GM12865 (cell line): Measurements from ENCODE around the gene CENPQ.

Source experiments
- DNase-seq: peaks from one replicate; pipeline ENCODE4 v3.0.0; 2010; ENCODE audit warnings: low read depth
- H3K4me3 ChIP-seq: 2 replicates; pipeline ENCODE4 v1.5.1; 2011; ENCODE audit warnings: mild to moderate bottlenecking, low read depth, low read length, control low read depth
- TF ChIP-seq, protein P1 (sequence below): IDR thresholded peaks from 2 replicates; pipeline ENCODE4 v1.5.1; 2011; ENCODE audit warnings: low read length, control low read depth, low read depth, inconsistent platforms; ENCODE audit not compliant: insufficient read depth; ENCODE audit errors: missing control alignments

Gene CENPQ, protein sequence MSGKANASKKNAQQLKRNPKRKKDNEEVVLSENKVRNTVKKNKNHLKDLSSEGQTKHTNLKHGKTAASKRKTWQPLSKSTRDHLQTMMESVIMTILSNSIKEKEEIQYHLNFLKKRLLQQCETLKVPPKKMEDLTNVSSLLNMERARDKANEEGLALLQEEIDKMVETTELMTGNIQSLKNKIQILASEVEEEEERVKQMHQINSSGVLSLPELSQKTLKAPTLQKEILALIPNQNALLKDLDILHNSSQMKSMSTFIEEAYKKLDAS

DNA sequence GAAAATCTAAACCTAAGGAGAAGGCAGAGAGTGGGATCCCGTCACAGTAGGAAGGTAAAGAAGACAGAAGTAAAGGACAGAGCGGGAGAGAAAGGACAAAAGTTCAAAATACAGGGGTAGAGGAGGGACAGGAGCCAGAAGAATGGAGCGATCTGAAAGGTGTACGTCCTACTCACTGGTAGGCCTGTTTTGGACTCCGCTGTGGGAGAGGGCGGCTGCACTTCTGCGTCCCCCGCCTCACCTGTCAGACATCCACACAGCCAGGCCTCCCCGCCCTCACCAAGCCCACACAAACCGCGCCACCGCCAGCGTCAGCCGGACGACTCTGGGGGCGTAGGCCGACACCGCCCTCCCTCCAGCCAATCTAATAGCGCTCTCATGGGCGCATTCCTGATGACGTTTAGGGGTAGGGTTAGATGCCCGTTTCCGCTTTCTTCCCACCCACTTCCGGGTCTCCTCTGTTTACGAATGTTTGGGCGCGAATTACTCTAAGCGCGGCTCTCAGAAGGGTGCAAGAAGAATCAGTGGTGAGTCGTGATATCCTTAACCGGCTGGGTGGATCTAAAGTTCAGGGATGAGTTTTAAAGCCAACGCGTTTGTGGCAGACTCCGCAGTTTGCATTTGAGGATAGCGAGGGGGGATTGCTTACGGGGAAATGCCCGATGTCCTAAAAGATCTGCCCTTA is at the start of gene CENPQ, which contains the start of gene MMUT:
Gene CENPQ, plus strand, starts transcription at position 444 of the 685 bp plus-strand sequence. CDS start 6,807 bp downstream, outside the sequence.
Gene MMUT, minus strand, starts transcription at position 327 of the 685 bp plus-strand sequence. CDS start 3,787 bp downstream, outside the sequence.
- TF ChIP-seq, protein P1, sequence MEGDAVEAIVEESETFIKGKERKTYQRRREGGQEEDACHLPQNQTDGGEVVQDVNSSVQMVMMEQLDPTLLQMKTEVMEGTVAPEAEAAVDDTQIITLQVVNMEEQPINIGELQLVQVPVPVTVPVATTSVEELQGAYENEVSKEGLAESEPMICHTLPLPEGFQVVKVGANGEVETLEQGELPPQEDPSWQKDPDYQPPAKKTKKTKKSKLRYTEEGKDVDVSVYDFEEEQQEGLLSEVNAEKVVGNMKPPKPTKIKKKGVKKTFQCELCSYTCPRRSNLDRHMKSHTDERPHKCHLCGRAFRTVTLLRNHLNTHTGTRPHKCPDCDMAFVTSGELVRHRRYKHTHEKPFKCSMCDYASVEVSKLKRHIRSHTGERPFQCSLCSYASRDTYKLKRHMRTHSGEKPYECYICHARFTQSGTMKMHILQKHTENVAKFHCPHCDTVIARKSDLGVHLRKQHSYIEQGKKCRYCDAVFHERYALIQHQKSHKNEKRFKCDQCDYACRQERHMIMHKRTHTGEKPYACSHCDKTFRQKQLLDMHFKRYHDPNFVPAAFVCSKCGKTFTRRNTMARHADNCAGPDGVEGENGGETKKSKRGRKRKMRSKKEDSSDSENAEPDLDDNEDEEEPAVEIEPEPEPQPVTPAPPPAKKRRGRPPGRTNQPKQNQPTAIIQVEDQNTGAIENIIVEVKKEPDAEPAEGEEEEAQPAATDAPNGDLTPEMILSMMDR, result no peak
- H3K4me3 ChIP-seq, result peak within 1 kb of the TSS; percentile 85
- peak; percentile 93 for DNase-seq

DNA sequence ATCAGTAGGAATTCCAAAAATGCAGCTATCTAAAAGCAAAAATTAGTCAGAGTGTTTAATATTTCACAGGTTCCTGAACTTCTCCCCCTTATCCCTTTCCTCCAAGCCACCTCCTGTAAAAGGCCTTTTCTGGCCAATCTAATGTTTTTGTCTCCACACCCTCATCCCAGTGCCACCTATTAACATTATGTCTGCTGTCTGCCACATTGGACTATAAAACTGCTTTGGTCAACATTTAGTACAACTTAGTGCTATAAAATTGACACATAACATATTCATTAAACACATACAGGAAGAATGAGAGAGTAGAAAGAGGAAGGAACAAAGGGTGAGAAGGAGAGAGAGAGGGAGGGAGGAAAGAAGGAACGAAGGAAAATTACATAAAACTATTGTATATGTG is 47.8 kb upstream of the CENPQ start:
- H3K4me3 ChIP-seq, result no peak overlapping the region
- DNase-seq, result no peak
- TF ChIP-seq, protein P1, result no peak

DNA sequence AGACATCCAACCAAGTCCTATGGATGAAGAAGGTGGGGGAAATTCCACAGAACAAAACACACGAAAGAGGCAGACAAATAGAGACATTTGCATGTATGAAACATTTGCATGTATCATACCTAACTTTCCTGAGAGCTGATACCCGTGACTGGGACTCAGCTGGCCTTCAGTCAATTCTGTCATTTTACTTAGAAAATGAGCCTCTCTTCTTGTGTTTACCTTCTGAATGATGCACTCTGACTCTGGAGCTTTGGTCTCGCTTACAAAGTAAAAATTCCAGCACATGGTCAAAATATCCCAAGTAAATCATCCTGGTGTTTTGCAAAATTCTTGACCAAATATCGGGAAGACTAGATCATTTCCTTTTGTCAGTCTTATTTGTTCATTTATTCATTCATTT is 47.0 kb upstream of the CENPQ start:
- no peak for DNase-seq
- H3K4me3 ChIP-seq, result no peak overlapping the region
- TF ChIP-seq, protein P1, result no peak

DNA sequence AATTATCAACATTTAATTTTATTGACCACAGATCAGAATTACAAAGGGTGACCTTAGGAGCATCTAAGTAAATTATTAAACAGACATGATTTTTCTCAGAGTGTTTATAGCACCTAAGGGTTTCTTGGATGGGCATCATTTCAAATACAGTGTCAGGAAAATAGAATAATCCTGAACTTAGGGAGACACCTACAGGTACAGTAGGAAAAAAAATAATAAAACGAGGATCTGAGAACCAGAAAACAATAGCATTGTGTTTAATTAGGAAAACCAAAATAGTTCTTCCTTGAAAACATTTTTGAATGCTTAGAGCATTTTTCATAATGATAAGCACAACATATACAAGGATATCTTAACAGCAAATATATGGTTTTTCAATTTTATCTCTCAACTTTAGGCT is 39.4 kb upstream of the CENPQ start:
- TF ChIP-seq, protein P1, result no peak
- H3K4me3 ChIP-seq, result no peak overlapping the region
- DNase-seq, result no peak

DNA sequence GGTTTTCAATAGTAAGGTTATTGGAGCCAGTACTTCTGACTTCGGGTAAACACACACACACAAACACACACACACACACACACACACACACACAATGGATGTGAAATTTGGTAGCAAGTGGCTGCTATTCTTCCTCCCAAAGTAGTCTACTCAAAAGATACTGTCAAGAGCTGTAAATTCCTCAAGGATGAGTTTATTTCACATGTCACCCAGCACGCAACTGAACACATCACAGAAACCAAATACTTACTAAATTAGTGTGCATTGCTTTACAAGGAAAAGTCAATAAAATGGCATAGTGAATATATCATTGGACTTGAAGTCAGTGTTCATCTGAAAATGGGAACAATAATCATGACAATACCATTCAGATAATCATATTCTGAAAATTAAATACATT is 33.0 kb upstream of the CENPQ start:
- H3K4me3 ChIP-seq, result no peak overlapping the region
- TF ChIP-seq, protein P1, result no peak
- DNase-seq, result no peak

DNA sequence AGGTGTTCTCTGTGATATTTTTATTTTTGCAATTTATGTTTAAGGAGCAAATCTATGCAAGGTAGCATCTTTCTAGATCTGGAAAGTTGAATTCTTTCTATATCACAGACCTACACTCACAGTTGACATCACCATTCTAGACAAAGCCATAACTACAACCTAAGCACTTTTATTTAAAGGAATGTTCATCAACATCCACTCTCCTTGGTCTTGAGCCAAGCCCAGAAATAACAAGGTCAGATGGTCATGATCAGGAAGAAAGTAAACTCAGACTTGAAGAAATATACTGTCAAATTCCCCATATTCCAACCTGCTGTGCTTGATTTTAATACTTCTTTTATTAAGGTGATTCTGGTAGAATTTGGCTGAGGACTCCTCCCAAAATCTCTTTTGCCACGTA is 32.3 kb upstream of the CENPQ start:
- no peak overlapping the region for H3K4me3 ChIP-seq
- no peak for DNase-seq
- TF ChIP-seq, protein P1, result no peak

DNA sequence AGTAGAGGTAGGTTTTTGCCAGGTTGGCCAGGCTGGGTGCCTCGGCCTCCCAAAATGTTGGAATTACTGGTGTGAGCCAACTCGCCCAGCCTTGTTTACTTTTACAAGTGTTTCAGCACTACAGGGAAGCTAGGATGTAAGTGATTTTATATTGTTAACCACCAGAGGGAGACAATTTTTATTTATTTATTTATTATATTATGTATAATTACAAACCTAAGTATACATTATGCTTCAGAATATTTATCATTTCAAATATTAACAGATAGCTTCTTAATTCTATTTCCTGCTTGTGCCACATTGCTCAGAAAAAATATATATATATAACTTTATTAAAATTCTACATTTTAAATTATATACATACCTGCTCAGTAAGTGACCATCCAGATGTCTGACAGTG is 9.9 kb upstream of the CENPQ start:
- no peak for DNase-seq
- TF ChIP-seq, protein P1, result no peak
- H3K4me3 ChIP-seq, result no peak overlapping the region
